Neuronal stem cell (in vitro differentiated cells): ENCODE measurements around the gene FRY.

Source experiments
- DNase-seq: peaks from one replicate; pipeline ENCODE4 v3.0.0-alpha.2; 2013; ENCODE audit warnings: low spot score
- H2AFZ ChIP-seq: one replicate; pipeline ENCODE4 v1.6.1; 2013; ENCODE audit warnings: mild to moderate bottlenecking, low read length, inconsistent platforms
- H2AK5ac ChIP-seq: 2 replicates; pipeline ENCODE4 v1.6.1; 2013; ENCODE audit warnings: low read depth, mild to moderate bottlenecking, inconsistent platforms, low read length, moderate library complexity, mixed read lengths
- H2BK120ac ChIP-seq: 2 replicates; pipeline ENCODE4 v1.6.1; 2013; ENCODE audit warnings: low read depth, mild to moderate bottlenecking, inconsistent platforms, low read length, moderate library complexity, mixed read lengths
- H2BK12ac ChIP-seq: one replicate; pipeline ENCODE4 v1.6.1; 2013; ENCODE audit warnings: low read length, inconsistent platforms
- H2BK15ac ChIP-seq: 2 replicates; pipeline ENCODE4 v1.6.1; 2013; ENCODE audit warnings: mild to moderate bottlenecking, low read length, inconsistent platforms, mixed read lengths
- H2BK5ac ChIP-seq: one replicate; pipeline ENCODE4 v1.6.1; 2013; ENCODE audit warnings: inconsistent platforms, mild to moderate bottlenecking, low read length, moderate library complexity
- H3K14ac ChIP-seq: one replicate; pipeline ENCODE4 v1.6.1; 2013; ENCODE audit warnings: low read length, inconsistent platforms
- H3K18ac ChIP-seq: 2 replicates; pipeline ENCODE4 v1.6.1; 2013; ENCODE audit warnings: low read length, inconsistent platforms
- H3K23ac ChIP-seq: 2 replicates; pipeline ENCODE4 v1.6.1; 2013; ENCODE audit warnings: low read depth, mild to moderate bottlenecking, mixed read lengths, low read length, inconsistent platforms; ENCODE audit not compliant: poor library complexity
- H3K27ac ChIP-seq: replicated peaks from 3 replicates; pipeline ENCODE4 v1.5.1; 2013; ENCODE audit warnings: low read length, inconsistent platforms
- H3K27me3 ChIP-seq, 3 experiments: 2 replicates each; pipeline ENCODE4 v1.6.1; 2013; ENCODE audit warnings: low read length in 3 of 3, mild to moderate bottlenecking in 2 of 3, inconsistent platforms in 1 of 3, low read depth in 1 of 3, mixed read lengths in 1 of 3, moderate library complexity in 1 of 3; ENCODE audit not compliant: control insufficient read depth in 3 of 3, insufficient read depth in 3 of 3
- H3K36me3 ChIP-seq, 2 donors: replicated peaks in 1 of 2; 2 replicates each; pipeline ENCODE4 v1.6.1; 2013; ENCODE audit warnings: low read length in 2 of 2; ENCODE audit not compliant: control insufficient read depth in 2 of 2, insufficient read depth in 2 of 2
- H3K4ac ChIP-seq: 2 replicates; pipeline ENCODE4 v1.6.1; 2013; ENCODE audit warnings: inconsistent platforms, mild to moderate bottlenecking, low read length, moderate library complexity
- H3K4me1 ChIP-seq, 2 donors: 1 replicate in 1 of 2; 2 replicates in 1 of 2; pipeline ENCODE4 v1.6.1; 2013; ENCODE audit warnings: low read length in 2 of 2, low read depth in 1 of 2; ENCODE audit not compliant: control insufficient read depth in 2 of 2, insufficient read depth in 1 of 2
- H3K4me2 ChIP-seq: one replicate; pipeline ENCODE4 v1.6.1; 2013; ENCODE audit warnings: mild to moderate bottlenecking, low read length, inconsistent platforms; ENCODE audit not compliant: insufficient read depth, poor library complexity, severe bottlenecking
- H3K4me3 ChIP-seq, 2 donors: 2 replicates each; pipeline ENCODE4 v1.5.1; 2013; ENCODE audit warnings: low read length in 2 of 2, mild to moderate bottlenecking in 2 of 2, inconsistent platforms in 1 of 2, moderate library complexity in 1 of 2
- H3K79me1 ChIP-seq: one replicate; pipeline ENCODE4 v1.6.1; 2013; ENCODE audit warnings: low read depth, mild to moderate bottlenecking, inconsistent platforms, low read length, moderate library complexity
- H3K9ac ChIP-seq: one replicate; pipeline ENCODE4 v1.6.1; 2013; ENCODE audit warnings: mild to moderate bottlenecking, low read depth, low read length, inconsistent platforms; ENCODE audit not compliant: poor library complexity
- H3K9me3 ChIP-seq, 2 donors: replicated peaks in 1 of 2; 2 replicates each; pipeline versions ENCODE3 to v1.6.1; 2013; ENCODE audit warnings: low read length in 2 of 2, mild to moderate bottlenecking in 2 of 2, inconsistent platforms in 1 of 2, low read depth in 1 of 2, mixed read lengths in 1 of 2, moderate library complexity in 1 of 2; ENCODE audit not compliant: control insufficient read depth in 2 of 2, insufficient read depth in 1 of 2
- H4K8ac ChIP-seq: one replicate; pipeline ENCODE4 v1.6.1; 2013; ENCODE audit warnings: low read depth, mild to moderate bottlenecking, inconsistent platforms, low read length, moderate library complexity
- H4K91ac ChIP-seq: one replicate; pipeline ENCODE4 v1.6.1; 2013; ENCODE audit warnings: low read length, low read depth, mild to moderate bottlenecking, inconsistent platforms; ENCODE audit not compliant: poor library complexity
- WGBS, 2 donors: extraction: QIAGEN DNeasy Blood & Tissue Kit; methylation state at CpG; one replicate each; pipeline ENCODE4 v1.1.7; 2013; ENCODE audit warnings: missing lambda C conversion rate in 2 of 2, mixed read lengths in 1 of 2; ENCODE audit not compliant: insufficient read length in 2 of 2, insufficient replicate concordance in 1 of 2; ENCODE audit errors: extremely low coverage in 2 of 2; 5-methylcytosine and 5-hydroxymethylcytosine counted together

FRY gene

DNA sequence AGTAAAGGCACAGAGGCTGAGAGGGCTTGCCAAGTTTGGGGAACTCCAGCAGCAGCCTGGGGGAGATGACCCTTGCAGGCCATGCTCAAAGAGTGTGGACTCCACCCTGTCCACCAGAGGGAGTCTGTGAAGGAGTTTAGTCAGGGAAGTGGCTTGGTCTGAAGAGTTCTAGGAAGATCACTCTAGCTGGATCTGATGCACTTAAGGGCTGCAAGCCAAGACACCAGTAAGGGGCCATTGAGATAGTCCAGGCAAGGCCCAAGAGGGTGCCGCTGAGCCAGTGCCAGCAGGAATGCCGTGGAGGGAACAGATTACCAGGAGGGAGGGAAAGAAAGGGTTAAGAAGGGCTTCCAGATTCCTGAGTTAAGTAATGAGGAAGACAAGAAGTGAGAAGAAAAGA lies 214.9 kb downstream of the FRY start:
- H3K14ac ChIP-seq: no peak overlapping the region
- no peak overlapping the region for H3K9ac ChIP-seq
- H3K79me1 ChIP-seq: no peaks in the 10 kb centered on the region
- no peak overlapping the region for H4K91ac ChIP-seq
- peaks cover 0 to 1% of the 10 kb centered on the region in 2 donors for H3K4me1 ChIP-seq
- H3K27ac ChIP-seq: no peak overlapping the region
- H3K23ac ChIP-seq: no peak overlapping the region
- no peak overlapping the region for H3K4me3 ChIP-seq
- H3K18ac ChIP-seq: no peak overlapping the region
- H2BK12ac ChIP-seq: no peak overlapping the region
- H2AFZ ChIP-seq: peak overlapping the region; percentile 65
- no peak overlapping the region for H2BK15ac ChIP-seq
- H2BK5ac ChIP-seq: no peak overlapping the region
- no peak overlapping the region for H4K8ac ChIP-seq
- peaks cover 0 to 9% of the 10 kb centered on the region in 2 donors for H3K36me3 ChIP-seq
- no peaks in the 10 kb centered on the region for H3K9me3 ChIP-seq
- no peak overlapping the region for H3K4me2 ChIP-seq
- no peaks in the 10 kb centered on the region for H3K27me3 ChIP-seq
- WGBS, 2 donors: no CpG with 5 or more reads among the region's 2 CpGs
- no peak overlapping the region for H2BK120ac ChIP-seq
- no peak overlapping the region for H3K4ac ChIP-seq
- DNase-seq: peak; percentile 60
- no peak overlapping the region for H2AK5ac ChIP-seq

GRCh38 chr13:32247887-32248286 lies 216.3 kb downstream of the FRY start:
- Histone ChIP-seq H4K8ac (no peak overlapping the region), H3K4me3 (no peak overlapping the region), H3K14ac (no peak overlapping the region), H2AFZ (no peak overlapping the region), H2BK12ac (no peak overlapping the region), H4K91ac (no peak overlapping the region), H3K23ac (no peak overlapping the region), H3K9me3 (no peaks in the 10 kb centered on the region), H3K79me1 (no peaks in the 10 kb centered on the region), H3K36me3 (peaks cover 0 to 9% of the 10 kb centered on the region in 2 donors), H3K18ac (no peak overlapping the region), H2BK5ac (no peak overlapping the region), H3K4ac (no peak overlapping the region), H3K27me3 (no peaks in the 10 kb centered on the region), H2BK15ac (no peak overlapping the region), H3K4me2 (no peak overlapping the region), H3K4me1 (peaks cover 0 to 1% of the 10 kb centered on the region in 2 donors), H2AK5ac (no peak overlapping the region), H3K27ac (no peak overlapping the region), H3K9ac (no peak overlapping the region), H2BK120ac (no peak overlapping the region)
- no peak for DNase-seq
- no CpG with 5 or more reads among the region's 1 CpG for WGBS, 2 donors

- Histone ChIP-seq H3K4me2 (no peak overlapping the region), H3K27ac (no peak overlapping the region), H2BK12ac (no peak overlapping the region), H3K27me3 (no peaks in the 10 kb centered on the region), H2BK120ac (no peak overlapping the region), H3K9me3 (no peaks in the 10 kb centered on the region), H2BK5ac (no peak overlapping the region), H2BK15ac (no peak overlapping the region), H3K79me1 (no peaks in the 10 kb centered on the region), H3K4ac (no peak overlapping the region), H4K91ac (no peak overlapping the region), H3K4me3 (no peak overlapping the region), H3K9ac (no peak overlapping the region), H4K8ac (no peak overlapping the region), H3K18ac (no peak overlapping the region), H3K36me3 (peaks cover 0 to 9% of the 10 kb centered on the region in 2 donors), H2AK5ac (no peak overlapping the region), H3K23ac (no peak overlapping the region), H3K14ac (no peak overlapping the region), H3K4me1 (peaks cover 0 to 1% of the 10 kb centered on the region in 2 donors), H2AFZ (no peak overlapping the region)
- DNase-seq: no peak
- WGBS, 2 donors: no CpG with 5 or more reads among the region's 3 CpGs
Measured at GRCh38 chr13:32248801-32249200, 217.2 kb downstream of the FRY start.

GRCh38 chr13:32252812-32253438 lies 221.4 kb downstream of the FRY start:
- H3K4ac ChIP-seq: no peak overlapping the region
- no peak overlapping the region for H2BK5ac ChIP-seq
- no peak overlapping the region for H4K8ac ChIP-seq
- no peaks in the 10 kb centered on the region for H3K9me3 ChIP-seq
- no peak overlapping the region for H3K18ac ChIP-seq
- no peak overlapping the region for H2AK5ac ChIP-seq
- no peak overlapping the region for H2AFZ ChIP-seq
- H3K14ac ChIP-seq: no peak overlapping the region
- H3K9ac ChIP-seq: no peak overlapping the region
- H2BK15ac ChIP-seq: no peak overlapping the region
- peaks cover 0 to 9% of the 10 kb centered on the region in 2 donors for H3K36me3 ChIP-seq
- H3K23ac ChIP-seq: no peak overlapping the region
- no peak overlapping the region for H3K27ac ChIP-seq
- H3K4me3 ChIP-seq: no peak overlapping the region
- no peaks in the 10 kb centered on the region for H3K27me3 ChIP-seq
- H2BK12ac ChIP-seq: no peak overlapping the region
- no peaks in the 10 kb centered on the region for H3K79me1 ChIP-seq
- H3K4me1 ChIP-seq: peaks cover 4 to 5% of the 10 kb centered on the region in 2 donors
- no CpG with 5 or more reads among the region's 4 CpGs for WGBS, 2 donors
- H2BK120ac ChIP-seq: no peak overlapping the region
- H3K4me2 ChIP-seq: no peak overlapping the region
- no peak for DNase-seq
- H4K91ac ChIP-seq: no peak overlapping the region
